ENCODE measurements around the gene IKZF5.

The IKZF5 gene

GRCh38 chr10:122974543-122975064, 34.0 kb downstream of the IKZF5 start:
- no peak for DNase-seq

- DNase-seq = no peak
Observed at GRCh38 chr10:122974023-122974422, 34.6 kb downstream of the IKZF5 start.

GRCh38 chr10:122968698-122969097, 39.9 kb downstream of the IKZF5 start:
- no peak for DNase-seq

GRCh38 chr10:122966879-122967278, 41.7 kb downstream of the IKZF5 start:
- DNase-seq = no peak

- DNase-seq = no peak
Observed at GRCh38 chr10:122962405-122962804, 46.2 kb downstream of the IKZF5 start.

GRCh38 chr10:122957474-122957873, 51.1 kb downstream of the IKZF5 start:
- DNase-seq = no peak

GRCh38 chr10:122955892-122956291, 52.7 kb downstream of the IKZF5 start:
- DNase-seq = no peak

GRCh38 chr10:122954731-122955050, 53.9 kb downstream of the IKZF5 start:
- DNase-seq = no peak

- DNase-seq = peak; percentile 82
Observed at GRCh38 chr10:122953902-122954730, 54.5 kb downstream of the IKZF5 start, which contains the start of gene C10orf88. C10orf88 (minus strand) TSS chr10:122954227; CDS start chr10:122954178, 49 bp downstream.

GRCh38 chr10:122949296-122949695, 59.3 kb downstream of the IKZF5 start:
- no peak for DNase-seq
